Astrocyte (in vitro differentiated cells and primary cell): ENCODE data around the gene ISG15.

ENCODE experiments used
- EZH2 ChIP-seq: IDR thresholded peaks from 2 replicates; pipeline ENCODE4 v1.6.1; 2012; ENCODE audit warnings: mild to moderate bottlenecking, low read length, inconsistent platforms; ENCODE audit not compliant: insufficient read depth
- TF ChIP-seq, protein P1 (sequence below): IDR thresholded peaks from 2 replicates; pipeline ENCODE4 v1.5.1; 2011; ENCODE audit warnings: low read depth, mild to moderate bottlenecking, inconsistent platforms, low read length, moderate library complexity; ENCODE audit not compliant: insufficient read depth

GRCh38 chr1:1052003-1052840 is 38.9 kb downstream of the ISG15 start:
- TF ChIP-seq, protein P1, sequence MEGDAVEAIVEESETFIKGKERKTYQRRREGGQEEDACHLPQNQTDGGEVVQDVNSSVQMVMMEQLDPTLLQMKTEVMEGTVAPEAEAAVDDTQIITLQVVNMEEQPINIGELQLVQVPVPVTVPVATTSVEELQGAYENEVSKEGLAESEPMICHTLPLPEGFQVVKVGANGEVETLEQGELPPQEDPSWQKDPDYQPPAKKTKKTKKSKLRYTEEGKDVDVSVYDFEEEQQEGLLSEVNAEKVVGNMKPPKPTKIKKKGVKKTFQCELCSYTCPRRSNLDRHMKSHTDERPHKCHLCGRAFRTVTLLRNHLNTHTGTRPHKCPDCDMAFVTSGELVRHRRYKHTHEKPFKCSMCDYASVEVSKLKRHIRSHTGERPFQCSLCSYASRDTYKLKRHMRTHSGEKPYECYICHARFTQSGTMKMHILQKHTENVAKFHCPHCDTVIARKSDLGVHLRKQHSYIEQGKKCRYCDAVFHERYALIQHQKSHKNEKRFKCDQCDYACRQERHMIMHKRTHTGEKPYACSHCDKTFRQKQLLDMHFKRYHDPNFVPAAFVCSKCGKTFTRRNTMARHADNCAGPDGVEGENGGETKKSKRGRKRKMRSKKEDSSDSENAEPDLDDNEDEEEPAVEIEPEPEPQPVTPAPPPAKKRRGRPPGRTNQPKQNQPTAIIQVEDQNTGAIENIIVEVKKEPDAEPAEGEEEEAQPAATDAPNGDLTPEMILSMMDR = no peak
- TF ChIP-seq EZH2 = no peak
